Subcutaneous abdominal adipose tissue (tissue), 5 donors: ENCODE data around the gene NUDC.

ENCODE experiments used
- H3K27ac ChIP-seq: one replicate; pipeline ENCODE4 v1.7.0; 2013; ENCODE audit warnings: low read depth, mild to moderate bottlenecking, inconsistent platforms, low read length, moderate library complexity
- H3K27me3 ChIP-seq, 5 donors: one replicate each; pipeline ENCODE4 v1.7.0; 2013; ENCODE audit warnings: low read length in 5 of 5, inconsistent platforms in 1 of 5; ENCODE audit not compliant: control insufficient read depth in 5 of 5, insufficient read depth in 4 of 5
- H3K36me3 ChIP-seq, 5 donors: one replicate each; pipeline ENCODE4 v1.7.0; 2013; ENCODE audit warnings: low read length in 5 of 5; ENCODE audit not compliant: control insufficient read depth in 5 of 5, insufficient read depth in 5 of 5
- H3K4me1 ChIP-seq, 5 donors: one replicate each; pipeline ENCODE4 v1.7.0; 2013; ENCODE audit warnings: low read length in 5 of 5, mild to moderate bottlenecking in 3 of 5, moderate library complexity in 1 of 5; ENCODE audit not compliant: control insufficient read depth in 5 of 5, insufficient read depth in 5 of 5
- H3K4me3 ChIP-seq, 5 donors: one replicate each; pipeline ENCODE4 v1.7.0; 2013; ENCODE audit warnings: low read length in 5 of 5, low read depth in 1 of 5
- H3K9ac ChIP-seq, 5 donors: one replicate each; pipeline ENCODE4 v1.7.0; 2013; ENCODE audit warnings: low read length in 5 of 5, mild to moderate bottlenecking in 4 of 5, moderate library complexity in 3 of 5
- H3K9me3 ChIP-seq, 5 donors: one replicate each; pipeline ENCODE4 v1.7.0; 2013; ENCODE audit warnings: low read length in 5 of 5; ENCODE audit not compliant: control insufficient read depth in 5 of 5
- donor health status: healthy.
- donor health status: healthy.
- donor health status: healthy.
- donor health status: healthy.
- donor health status: healthy.

The NUDC gene

GRCh38 chr1:26923711-26924110 lies 2.2 kb downstream of the NUDC start:
- Histone ChIP-seq H3K9ac (no peak overlapping the region), H3K36me3 (peaks cover 11 to 38% (median 30%) of the 10 kb centered on the region in 5 donors), H3K9me3 (no peaks in the 10 kb centered on the region), H3K27ac (no peak overlapping the region), H3K4me3 (no peak overlapping the region), H3K4me1 (peaks cover 1 to 22% (median 18%) of the 10 kb centered on the region in 5 donors), H3K27me3 (no peaks in the 10 kb centered on the region)

DNA sequence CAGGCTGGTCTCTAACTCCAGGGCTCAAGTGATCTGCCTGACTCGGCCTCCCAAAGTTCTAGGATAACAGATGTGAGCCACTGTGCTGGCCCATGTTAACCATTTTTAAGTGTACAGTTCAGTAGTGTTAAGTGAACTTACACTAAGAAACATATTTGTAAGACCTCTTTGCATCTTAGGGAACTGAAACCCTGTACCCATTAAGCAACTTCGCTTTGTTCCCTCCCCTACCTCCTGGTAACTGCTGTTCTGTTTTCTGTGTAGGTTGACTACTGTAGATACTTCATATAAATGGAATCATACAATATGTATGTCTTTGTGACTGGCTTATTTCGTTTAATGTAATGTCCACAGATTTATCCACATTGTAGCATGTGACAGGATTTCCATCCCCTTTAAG lies 11.0 kb downstream of the NUDC start:
- no peaks in the 10 kb centered on the region for H3K9me3 ChIP-seq
- H3K9ac ChIP-seq: no peak overlapping the region
- H3K36me3 ChIP-seq: peaks cover 5 to 47% (median 30%) of the 10 kb centered on the region in 5 donors
- no peak overlapping the region for H3K27ac ChIP-seq
- no peaks in the 10 kb centered on the region for H3K4me1 ChIP-seq
- no peaks in the 10 kb centered on the region for H3K27me3 ChIP-seq
- H3K4me3 ChIP-seq: no peak overlapping the region

GRCh38 chr1:26936823-26937222 lies 15.3 kb downstream of the NUDC start:
- Histone ChIP-seq H3K9ac (no peak overlapping the region), H3K4me1 (peaks cover 0 to 2% (median 0%) of the 10 kb centered on the region in 5 donors), H3K4me3 (no peak overlapping the region), H3K36me3 (peaks cover 0 to 39% (median 30%) of the 10 kb centered on the region in 5 donors), H3K27ac (no peak overlapping the region), H3K9me3 (no peaks in the 10 kb centered on the region), H3K27me3 (no peaks in the 10 kb centered on the region)

- no peaks in the 10 kb centered on the region for H3K9me3 ChIP-seq
- peak overlapping the region in 1 of 5 donors; percentile 41 for H3K9ac ChIP-seq
- H3K27me3 ChIP-seq: no peaks in the 10 kb centered on the region
- H3K4me3 ChIP-seq: no peak overlapping the region
- peaks cover 0 to 2% (median 0%) of the 10 kb centered on the region in 5 donors for H3K4me1 ChIP-seq
- peaks cover 0 to 46% (median 39%) of the 10 kb centered on the region in 5 donors for H3K36me3 ChIP-seq
- H3K27ac ChIP-seq: no peak overlapping the region
Measured at GRCh38 chr1:26938004-26938658, 16.6 kb downstream of the NUDC start.

GRCh38 chr1:26938659-26939025 lies 17.1 kb downstream of the NUDC start:
- peaks cover 0 to 2% (median 0%) of the 10 kb centered on the region in 5 donors for H3K4me1 ChIP-seq
- no peak overlapping the region for H3K4me3 ChIP-seq
- no peaks in the 10 kb centered on the region for H3K9me3 ChIP-seq
- H3K36me3 ChIP-seq: peaks cover 4 to 51% (median 44%) of the 10 kb centered on the region in 5 donors
- no peak overlapping the region for H3K27ac ChIP-seq
- H3K27me3 ChIP-seq: no peaks in the 10 kb centered on the region
- H3K9ac ChIP-seq: no peak overlapping the region

DNA sequence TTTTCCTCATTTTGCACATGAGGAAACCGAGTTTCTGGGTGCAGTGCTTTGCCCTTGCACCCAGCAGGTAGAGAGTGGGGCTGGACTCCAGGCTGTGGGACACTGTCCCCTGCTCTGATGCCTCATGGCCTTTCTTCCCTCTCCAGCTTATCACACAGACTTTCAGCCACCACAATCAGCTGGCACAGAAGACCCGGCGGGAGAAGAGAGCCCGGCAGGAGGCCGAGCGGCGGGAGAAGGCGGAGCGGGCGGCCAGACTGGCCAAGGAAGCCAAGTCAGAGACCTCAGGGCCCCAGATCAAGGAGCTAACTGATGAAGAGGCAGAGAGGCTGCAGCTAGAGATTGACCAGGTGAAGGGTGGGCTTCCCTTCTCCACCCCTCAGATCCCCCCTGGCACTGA lies 19.8 kb downstream of the NUDC start:
- no peak overlapping the region for H3K4me3 ChIP-seq
- H3K27ac ChIP-seq: no peak overlapping the region
- H3K9me3 ChIP-seq: no peaks in the 10 kb centered on the region
- H3K27me3 ChIP-seq: no peaks in the 10 kb centered on the region
- peaks cover 0 to 6% (median 0%) of the 10 kb centered on the region in 5 donors for H3K4me1 ChIP-seq
- no peak overlapping the region for H3K9ac ChIP-seq
- H3K36me3 ChIP-seq: peaks cover 4 to 66% (median 56%) of the 10 kb centered on the region in 5 donors

- peaks cover 0 to 6% (median 0%) of the 10 kb centered on the region in 5 donors for H3K4me1 ChIP-seq
- no peaks in the 10 kb centered on the region for H3K9me3 ChIP-seq
- H3K27ac ChIP-seq: no peak overlapping the region
- no peak overlapping the region for H3K9ac ChIP-seq
- H3K36me3 ChIP-seq: peaks cover 4 to 66% (median 55%) of the 10 kb centered on the region in 5 donors
- no peak overlapping the region for H3K4me3 ChIP-seq
- no peaks in the 10 kb centered on the region for H3K27me3 ChIP-seq
Measured at GRCh38 chr1:26942656-26943055, 21.1 kb downstream of the NUDC start.

DNA sequence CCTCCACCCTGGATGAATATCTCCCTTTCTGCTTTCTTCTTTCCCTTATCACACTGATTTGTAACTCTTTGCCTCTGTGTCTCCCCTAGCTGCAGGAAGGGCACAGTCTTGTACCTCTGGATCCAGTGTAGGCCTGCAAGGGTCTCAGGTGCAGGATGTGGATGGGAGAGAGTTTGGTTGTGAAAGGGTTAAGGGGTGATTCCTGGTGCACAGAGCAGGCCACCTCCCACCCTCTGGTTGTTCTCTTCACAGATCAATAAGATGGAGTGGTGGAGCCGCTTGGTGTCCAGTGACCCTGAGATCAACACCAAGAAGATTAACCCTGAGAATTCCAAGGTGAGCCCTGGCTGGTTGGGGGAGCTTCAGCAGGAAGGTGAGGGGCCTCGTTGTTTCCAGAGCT lies 23.6 kb downstream of the NUDC start:
- H3K9me3 ChIP-seq: no peaks in the 10 kb centered on the region
- no peak overlapping the region for H3K27ac ChIP-seq
- no peak overlapping the region for H3K9ac ChIP-seq
- H3K36me3 ChIP-seq: peaks cover 4 to 60% (median 47%) of the 10 kb centered on the region in 5 donors
- H3K27me3 ChIP-seq: no peaks in the 10 kb centered on the region
- H3K4me3 ChIP-seq: no peak overlapping the region
- peaks cover 0 to 8% (median 0%) of the 10 kb centered on the region in 5 donors for H3K4me1 ChIP-seq

- no peaks in the 10 kb centered on the region for H3K9me3 ChIP-seq
- H3K9ac ChIP-seq: no peak overlapping the region
- peaks cover 0 to 8% (median 0%) of the 10 kb centered on the region in 5 donors for H3K4me1 ChIP-seq
- no peaks in the 10 kb centered on the region for H3K27me3 ChIP-seq
- H3K27ac ChIP-seq: no peak overlapping the region
- peaks cover 4 to 60% (median 47%) of the 10 kb centered on the region in 5 donors for H3K36me3 ChIP-seq
- no peak overlapping the region for H3K4me3 ChIP-seq
Measured at GRCh38 chr1:26945728-26946127, 24.2 kb downstream of the NUDC start.

- Histone ChIP-seq H3K27ac (no peak overlapping the region), H3K4me3 (no peak overlapping the region), H3K27me3 (no peaks in the 10 kb centered on the region), H3K36me3 (peaks cover 4 to 59% (median 45%) of the 10 kb centered on the region in 5 donors), H3K9ac (no peak overlapping the region), H3K4me1 (peaks cover 0 to 8% (median 0%) of the 10 kb centered on the region in 5 donors), H3K9me3 (no peaks in the 10 kb centered on the region)
Measured at GRCh38 chr1:26946270-26946669, 24.7 kb downstream of the NUDC start.
